ENCODE measurements around the gene ABHD17A. TPM values are rescaled to one million over a fixed set of nuclear protein-coding genes. Genes with fewer than 3 reads are reported as not detected.

Gene ABHD17A
- total RNA-seq, 1 donor from 2014 or later: 86.4 TPM

DNA sequence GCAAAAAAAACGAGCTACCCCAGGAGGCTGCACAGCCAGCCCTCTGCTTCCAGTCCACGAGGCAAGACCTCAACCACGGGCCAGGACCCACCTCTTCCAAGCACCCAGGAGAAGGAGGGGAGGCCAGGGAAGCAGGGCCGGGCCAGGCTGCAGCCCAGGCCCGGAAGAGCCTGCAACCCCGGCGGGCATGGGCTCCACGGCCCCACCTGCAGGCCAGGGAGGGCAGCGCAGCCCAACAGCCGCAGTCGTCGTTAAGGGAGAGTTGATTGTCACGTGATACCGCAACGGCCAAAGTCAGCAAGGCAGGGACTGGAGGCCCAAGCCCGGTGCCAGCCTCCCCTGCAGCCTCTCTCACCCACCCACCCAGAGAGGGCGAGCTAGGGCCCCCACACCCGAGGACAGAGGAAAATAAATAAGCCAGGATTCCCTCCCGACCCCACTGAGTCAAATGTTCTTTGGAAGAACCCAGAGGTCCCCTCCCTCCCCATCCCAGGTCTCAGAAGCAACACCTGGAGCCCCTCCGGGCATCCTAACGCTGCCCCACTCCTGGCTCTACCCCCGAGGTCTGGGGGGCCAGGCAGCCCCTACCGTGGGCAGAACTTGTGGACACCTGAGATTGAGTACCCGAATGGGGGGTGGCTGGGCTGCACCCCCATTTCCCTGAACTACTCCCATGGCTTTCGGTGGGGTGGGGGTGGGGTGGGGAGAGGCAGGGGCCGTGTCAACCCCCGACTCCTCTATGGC is 31.8 kb downstream of the ABHD17A start:
- DNase-seq (ENCODE audit: low spot score): peak; percentile 68

DNA sequence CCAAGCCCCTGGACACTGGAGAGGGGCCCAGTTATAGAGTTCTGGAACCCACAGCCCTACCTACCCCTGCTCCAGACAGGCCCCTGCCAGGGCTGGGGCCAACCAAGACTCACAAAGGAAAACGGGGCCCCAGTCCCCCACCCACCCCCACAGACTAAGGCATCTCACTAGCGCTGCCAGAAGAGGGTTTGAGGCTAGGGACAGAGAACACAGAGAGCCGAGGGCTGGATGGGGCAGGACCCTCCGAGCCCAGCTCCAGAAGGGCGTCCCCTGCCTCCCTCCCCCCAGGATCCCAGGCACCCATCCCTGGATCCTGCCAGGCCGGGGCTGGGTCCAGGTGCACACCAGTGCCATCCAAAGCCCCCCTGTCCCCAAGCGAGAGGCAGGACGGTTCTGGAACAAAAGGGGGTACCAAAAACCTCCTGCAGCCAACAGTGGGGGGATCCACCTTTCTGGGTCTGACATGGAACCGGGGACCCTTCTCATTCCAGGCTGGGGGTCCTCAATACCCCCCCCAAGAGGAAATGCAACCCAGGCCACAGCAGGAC is 32.6 kb downstream of the ABHD17A start:
- no peak for DNase-seq (ENCODE audit: low spot score)

DNA sequence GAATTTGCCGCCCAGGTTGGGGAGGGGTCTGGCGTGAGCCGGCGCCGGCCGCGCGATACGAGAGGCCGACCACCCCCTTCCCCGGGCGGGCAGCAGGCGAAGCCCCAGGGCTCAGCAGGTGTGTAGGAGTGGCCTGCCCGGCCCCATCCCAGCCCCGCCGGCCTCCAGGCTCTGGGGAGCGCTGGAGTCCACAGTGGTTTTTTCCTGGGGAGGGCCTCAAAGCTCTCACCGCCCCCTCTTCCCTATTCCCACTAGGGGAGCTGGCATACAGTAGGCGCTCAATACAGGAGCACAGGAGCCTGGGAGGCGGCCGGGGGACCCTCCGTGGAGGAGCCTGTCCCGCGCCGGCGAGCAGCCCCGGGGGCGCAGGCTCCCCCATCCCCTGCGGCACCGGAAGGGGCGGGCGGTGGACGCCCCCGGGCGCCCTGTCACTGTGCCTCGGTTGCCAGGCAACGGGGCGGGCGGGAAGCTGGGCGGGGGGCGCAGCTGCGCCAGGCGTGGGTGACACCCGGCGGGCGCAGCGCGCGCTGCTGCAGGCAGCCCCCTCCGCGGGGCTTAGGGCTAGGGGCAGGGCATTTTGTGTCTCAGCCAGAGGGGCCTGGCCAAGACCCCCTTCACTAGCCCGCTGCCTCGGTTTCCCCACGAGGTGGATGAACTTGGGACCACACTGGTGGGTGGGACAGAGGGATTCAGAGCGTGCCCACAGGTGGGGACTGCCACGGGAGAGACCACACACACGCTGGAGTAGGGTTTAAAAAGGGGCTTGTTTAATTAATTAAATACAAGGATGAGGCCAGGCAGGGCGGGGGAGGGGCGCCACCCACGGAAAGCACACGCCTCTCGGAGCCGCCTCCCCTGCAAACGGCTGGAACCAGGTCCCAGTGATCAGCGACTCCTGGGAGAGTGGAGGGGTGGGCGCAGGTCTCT is 33.4 kb downstream of the ABHD17A start:
- no peak for DNase-seq (ENCODE audit: low spot score)

GRCh38 chr19:1850809-1851653 is 34.3 kb downstream of the ABHD17A start:
- no peak for DNase-seq (ENCODE audit: low spot score)

GRCh38 chr19:1849886-1850398 is 35.4 kb downstream of the ABHD17A start:
- no peak for DNase-seq (ENCODE audit: low spot score)

GRCh38 chr19:1849132-1849474 is 36.2 kb downstream of the ABHD17A start:
- no peak for DNase-seq (ENCODE audit: low spot score)

DNA sequence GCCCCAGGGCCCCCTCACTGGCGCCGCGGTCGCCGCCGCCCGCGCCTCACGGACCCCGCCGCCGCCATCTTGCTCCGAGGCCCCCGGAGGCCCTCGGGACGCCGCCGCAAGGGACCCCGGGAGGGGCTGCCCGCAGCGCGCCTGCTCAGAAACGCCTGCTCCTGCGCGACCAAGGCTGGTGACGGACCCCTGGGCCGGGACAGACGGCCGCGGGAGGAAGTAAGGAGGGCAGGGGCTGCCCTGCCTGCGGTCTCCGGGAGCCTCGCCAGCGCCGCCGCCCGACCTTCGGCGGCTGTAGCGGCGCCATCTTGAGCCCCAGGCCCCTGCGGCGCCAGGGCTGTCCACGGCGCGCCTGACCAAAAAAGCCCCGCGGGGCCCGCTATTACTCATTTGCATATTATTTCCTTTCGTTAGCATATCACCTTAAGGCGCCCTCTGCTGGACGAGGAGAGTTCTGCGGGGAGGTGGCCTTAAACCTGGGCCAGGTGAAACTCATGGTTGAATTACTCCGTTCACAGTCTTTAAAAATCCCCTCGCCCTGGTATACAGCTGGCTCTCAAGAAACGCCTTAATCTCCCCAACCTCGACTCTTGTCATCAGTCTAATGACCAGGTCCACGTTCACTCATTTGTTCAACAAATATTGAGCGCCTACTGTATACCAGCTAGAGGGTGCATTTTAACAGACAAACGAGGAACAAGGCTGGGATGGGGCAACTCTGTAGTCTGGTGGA is 36.7 kb downstream of the ABHD17A start, which contains the start of gene REXO1:
Gene REXO1 (minus strand): TSS at position 85 of the 733 bp plus-strand sequence. CDS start 125 bp downstream, outside the sequence.
- DNase-seq (ENCODE audit: low spot score): peak; percentile 96

DNA sequence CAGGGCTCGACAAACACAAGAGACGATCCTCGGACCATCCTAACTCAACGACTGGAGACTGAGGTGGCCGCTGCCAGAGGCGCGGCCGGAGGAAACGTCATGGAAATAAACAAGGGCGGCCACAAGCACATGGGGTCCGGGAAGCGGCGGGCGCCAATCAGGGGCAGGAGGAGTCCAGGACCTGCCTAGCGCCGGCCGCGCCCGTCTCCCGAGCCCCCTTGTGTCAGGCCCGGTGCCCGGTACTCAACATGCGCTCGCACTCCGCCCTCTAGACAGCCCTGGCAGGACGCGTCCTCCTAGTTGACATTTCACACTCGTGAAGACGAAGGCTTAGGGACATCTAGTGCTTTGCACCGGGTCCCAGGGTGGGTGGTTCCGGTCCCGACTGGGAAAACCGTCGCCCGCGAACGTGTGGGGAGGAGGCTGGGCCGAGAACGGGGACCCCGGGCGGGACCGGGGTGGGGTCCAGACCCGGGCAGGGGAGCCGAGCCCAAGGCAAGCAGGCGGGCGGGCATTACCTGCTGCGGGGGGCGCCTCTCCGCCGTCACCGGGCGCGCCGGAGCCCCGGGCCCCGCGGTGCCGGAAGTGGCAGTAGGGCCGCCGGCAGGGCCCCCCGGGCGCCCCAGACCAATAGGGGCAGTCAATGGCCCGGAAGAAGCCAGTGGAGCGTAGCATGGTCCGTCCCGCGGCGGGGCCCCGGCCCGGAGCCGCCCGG is 37.5 kb downstream of the ABHD17A start:
- DNase-seq (ENCODE audit: low spot score): no peak

DNA sequence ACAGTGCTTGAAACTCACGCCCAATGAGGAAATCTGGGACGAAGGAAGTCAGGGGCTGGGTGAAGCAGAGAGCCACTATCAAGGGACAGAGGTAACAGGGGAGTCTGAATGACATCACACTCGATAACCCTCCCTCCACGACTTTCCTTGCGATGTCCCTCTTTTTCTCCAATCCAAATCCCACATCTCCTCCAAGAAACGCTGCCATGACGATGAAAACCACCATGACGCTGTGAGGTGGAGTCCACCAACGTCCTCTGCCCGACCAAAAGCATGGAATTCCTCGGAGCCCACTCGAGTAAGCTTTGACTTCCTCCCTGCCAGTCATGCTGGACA is 38.0 kb downstream of the ABHD17A start:
- no peak for DNase-seq (ENCODE audit: low spot score)

DNA sequence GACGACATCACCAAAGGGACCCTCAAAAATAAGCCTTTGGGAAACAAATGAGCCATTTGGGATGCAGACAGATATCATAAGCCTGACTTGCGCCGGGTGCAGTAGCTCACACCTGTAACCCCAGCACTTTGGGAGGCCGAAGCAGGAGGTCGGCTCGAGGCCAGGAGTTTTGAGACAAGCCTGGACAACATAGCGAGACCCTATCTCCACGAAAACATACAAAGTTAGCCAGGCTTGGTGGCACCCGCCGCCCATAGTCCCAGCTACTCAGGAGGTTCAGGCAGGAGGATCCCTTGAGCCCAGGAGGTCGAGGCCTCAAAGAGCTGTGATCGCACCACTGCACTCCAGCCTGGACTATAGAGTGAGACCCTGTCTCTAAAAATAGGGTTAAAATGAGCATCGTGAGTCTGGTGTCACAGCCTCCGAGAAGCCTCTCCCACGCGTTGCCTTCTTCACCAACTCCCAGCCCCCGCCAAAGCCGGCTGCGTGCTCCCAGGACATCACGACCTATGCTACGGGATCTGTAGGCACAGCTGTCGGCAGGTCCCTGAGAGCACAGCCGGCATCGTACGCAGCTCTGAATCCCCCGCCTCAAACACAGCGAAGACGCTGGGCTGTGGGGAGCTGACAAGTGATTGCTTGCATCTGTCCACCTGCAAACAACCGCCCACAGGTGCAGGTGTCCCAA is 38.6 kb downstream of the ABHD17A start:
- no peak for DNase-seq (ENCODE audit: low spot score)

DNA sequence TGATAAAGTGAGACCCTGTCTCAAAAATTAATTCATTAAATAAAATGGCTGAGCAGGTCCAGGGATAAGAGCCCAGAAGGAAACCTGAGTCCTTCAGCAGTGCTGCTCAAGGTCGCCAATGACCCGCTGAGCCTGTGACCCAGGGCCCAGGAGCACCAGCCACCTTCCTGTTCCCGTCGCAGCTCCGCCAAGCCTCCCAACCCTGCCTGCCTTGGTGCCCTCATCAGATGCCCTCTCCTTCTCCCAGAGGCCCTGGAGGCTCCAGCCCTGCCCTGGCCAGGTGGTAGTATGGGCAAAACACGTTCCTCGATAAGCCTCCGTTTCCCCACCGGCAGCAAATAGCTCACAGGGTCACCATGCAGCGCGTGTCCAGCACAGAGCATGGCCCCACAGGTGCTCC is 39.7 kb downstream of the ABHD17A start:
- no peak for DNase-seq (ENCODE audit: low spot score)

DNA sequence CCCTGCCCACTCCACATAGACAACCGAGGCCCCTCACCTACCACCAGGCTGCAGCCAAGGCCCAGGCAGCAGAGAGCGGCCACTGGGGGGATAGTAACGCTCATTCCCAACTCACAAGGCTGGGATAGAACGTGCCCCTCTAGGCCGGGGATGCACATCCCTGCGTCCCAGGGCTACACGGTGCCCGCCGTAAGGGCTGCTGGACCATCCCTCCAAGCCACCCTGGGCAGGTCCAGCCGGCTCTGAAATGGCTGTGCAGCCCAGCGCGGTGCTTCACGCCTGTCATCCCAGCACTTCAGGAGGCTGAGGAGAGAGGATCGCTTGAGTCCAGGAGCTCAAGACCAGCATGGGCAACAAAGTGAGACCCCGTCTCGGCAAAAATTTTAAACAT is 40.2 kb downstream of the ABHD17A start:
- no peak for DNase-seq (ENCODE audit: low spot score)

GRCh38 chr19:1844513-1845124 is 40.7 kb downstream of the ABHD17A start:
- no peak for DNase-seq (ENCODE audit: low spot score)

GRCh38 chr19:1843646-1844394 is 41.5 kb downstream of the ABHD17A start:
- no peak for DNase-seq (ENCODE audit: low spot score)

DNA sequence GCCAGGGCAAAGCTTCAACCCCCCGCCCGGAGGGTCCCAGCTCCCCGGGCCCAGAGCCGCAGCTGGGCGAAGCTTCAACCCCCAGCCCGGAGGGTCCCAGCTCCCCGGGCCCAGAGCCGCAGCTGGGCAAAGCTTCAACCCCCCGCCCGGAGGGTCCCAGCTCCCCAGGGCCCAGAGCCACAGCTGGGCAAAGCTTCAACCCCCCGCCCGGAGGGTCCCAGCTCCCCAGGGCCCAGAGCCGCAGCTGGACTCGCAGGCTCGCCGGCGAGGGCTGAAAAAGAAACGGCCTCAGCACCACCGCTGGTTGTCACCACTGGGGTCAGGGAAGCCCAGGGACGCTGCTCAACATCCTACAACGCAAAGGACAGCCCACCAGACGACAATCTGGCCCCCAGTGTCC is 42.2 kb downstream of the ABHD17A start:
- no peak for DNase-seq (ENCODE audit: low spot score)

DNA sequence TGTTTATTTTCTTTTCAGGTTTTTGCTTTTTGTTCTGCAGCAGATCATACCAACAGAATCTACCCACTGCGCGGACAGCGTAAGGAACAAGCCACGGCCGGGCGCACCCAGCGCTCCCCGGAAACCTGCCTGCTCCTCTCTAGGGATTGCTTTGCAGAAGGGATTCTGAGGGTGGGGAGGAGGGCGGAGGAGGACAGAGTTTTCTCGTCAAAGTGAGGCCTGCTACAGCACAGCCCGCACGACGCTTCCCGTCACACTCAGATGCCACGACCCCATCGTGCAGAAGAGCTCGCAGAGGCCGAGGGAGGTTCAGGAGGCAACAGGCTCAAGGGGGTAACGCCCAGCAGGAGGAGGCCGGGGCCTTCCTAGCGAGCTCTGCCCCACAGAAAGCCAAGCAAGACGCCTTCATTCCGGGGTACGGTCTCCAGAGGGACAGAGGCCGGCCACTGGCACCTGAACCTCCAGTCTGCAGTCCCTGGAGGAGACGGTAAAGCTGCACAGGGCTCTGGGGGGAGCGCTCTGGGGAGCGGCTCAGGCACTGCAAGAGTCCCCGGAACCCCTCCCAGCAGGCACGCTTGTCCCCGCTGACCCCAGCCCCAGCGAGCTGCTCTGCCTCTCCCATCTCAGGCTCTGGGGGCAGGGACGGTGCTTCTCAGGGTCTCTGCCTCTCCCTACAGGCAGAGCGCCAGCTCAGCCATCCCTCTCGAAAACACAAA is 43.9 kb downstream of the ABHD17A start:
- DNase-seq (ENCODE audit: low spot score): no peak

DNA sequence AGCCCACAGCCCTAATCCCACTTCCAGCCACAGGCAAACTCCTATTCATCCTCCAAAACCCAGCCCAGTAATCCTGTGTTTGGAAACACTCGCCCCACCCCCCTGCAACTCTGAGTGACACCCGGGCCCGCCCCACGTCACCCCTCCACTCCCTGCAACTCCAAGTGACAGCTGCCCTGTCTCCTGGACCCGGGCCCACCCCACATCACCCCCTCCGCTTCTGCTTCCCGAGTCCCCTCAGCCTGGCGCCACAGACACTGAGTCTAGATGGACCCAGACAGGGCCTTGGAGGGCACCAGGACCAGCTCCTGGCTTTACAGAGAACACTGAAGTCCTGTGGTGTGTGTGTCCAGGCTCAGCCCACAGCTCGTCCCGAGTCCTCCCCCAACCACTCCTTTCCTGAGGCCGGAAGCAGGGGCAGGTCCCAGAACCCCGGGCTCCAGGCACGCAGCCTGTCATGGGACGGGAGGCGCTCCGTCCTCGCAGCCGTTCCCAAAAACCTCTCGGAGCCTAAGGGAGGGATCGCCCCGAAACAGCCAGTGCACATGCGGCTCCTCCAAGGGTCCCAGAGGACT is 44.7 kb downstream of the ABHD17A start:
- no peak for DNase-seq (ENCODE audit: low spot score)

All from umbilical cord (tissue), 2 donors.